GM19043 (cell line): ENCODE measurements around the gene SFXN3.

ENCODE experiments used
- ATAC-seq: cut with Tn5 transposase; IDR thresholded peaks from one replicate; pipeline ENCODE4 v1.9.1; 2021; ENCODE audit warnings: low read depth; ENCODE audit not compliant: unreplicated experiment

Gene SFXN3

DNA sequence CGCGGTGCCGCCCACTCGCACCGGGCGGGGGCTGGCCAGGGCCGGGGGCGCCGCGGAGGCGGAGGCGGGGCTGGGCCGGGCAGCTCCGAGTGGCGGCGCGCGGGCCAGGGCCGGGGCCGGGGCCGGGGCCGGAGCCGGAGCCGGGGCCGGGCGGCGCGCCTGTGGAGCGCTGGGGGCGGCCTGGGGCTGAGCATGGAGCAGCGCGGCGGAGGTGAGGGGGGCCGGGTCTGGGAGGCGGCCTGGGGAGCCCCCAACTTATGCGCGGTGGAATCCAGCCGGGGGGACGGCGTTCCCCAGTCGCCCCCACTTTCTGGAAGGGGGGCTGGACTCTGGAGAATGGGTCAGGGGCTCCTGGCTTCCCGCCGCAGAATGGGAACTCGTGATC is 31.3 kb upstream of the SFXN3 start, which contains the start of gene LZTS2:
Gene LZTS2, plus strand, starts transcription at position 67 of the 385 bp plus-strand sequence. CDS start 2,731 bp downstream, outside the sequence.
- no peak for ATAC-seq

DNA sequence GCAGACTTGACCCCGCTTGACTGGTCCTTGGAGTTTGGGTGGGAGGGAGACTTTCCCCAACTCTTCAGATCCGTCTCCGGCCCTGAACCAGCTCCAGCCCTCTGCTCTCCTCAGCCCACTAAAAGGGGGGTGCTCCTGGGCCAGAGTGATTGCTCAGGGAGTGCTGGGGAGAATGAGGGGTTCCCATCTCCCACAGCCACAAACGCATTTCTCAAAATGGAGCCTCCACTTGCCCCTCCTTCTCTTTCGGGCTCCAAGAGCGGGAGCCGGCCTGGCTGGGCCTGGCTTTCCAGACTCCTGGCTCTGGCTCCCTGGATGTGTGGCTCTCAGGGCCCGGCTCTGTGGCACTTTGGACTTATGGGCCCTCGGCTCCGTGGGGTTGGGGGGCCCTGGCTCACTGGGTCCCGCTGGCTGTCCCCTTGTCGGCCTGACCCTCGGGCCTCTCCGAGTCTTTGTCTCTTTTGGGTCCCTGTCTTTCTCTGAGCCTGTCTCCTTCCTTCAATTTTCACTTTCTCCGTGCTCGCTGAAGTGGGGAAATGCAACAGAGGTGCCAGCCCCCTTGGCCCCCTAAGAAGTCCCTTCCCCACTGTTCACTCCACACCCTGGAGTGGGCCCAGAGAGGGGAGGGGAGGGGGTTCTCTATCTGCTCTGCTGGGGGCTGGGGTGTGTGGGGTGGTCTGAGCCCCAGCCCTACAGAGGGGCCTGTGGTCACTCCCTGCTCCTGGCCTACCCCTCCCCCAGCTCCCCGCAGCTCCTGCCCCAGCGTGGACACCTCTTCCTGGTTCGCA is 30.7 kb upstream of the SFXN3 start:
- ATAC-seq = no peak

- ATAC-seq = no peak
Observed at GRCh38 chr10:101000915-101001658, 29.9 kb upstream of the SFXN3 start.

DNA sequence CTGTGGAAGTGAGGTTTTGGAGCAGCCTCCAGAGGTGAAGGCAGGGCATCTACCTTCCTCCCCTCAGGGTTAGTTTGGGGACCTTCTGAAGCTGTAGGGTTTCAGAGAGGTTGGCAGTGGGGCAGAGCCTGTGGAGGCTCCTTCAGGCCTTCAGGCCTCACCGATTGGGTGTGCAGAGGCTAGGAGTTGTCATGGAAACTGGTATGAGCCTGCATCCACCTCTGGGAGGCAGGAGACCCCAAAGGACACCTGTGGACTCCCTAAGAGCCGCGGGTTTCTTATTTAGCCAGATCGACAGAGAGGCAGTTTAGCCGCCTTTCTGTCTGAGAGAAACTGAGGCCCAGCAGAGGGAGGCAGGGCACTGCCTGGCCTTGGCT is 29.4 kb upstream of the SFXN3 start:
- no peak for ATAC-seq

GRCh38 chr10:101002456-101002855 is 28.6 kb upstream of the SFXN3 start:
- no peak for ATAC-seq

DNA sequence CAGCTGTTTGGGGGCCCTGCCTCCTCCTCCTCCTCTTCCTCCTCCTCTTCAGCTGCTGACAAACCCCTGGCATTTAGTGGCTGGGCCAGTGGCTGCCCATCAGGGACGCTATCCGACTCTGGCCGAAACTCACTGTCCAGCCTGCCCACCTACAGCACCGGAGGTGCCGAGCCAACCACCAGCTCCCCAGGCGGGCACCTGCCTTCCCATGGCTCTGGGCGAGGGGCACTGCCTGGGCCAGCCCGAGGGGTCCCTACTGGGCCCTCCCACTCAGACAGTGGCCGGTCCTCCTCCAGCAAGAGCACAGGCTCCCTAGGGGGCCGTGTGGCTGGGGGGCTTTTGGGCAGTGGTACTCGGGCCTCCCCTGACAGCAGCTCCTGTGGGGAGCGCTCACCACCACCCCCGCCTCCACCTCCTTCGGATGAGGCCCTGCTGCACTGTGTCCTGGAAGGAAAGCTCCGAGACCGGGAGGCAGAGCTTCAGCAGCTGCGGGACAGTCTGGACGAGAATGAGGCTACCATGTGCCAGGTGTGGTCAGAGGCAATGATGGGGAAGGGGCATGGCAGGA is 27.3 kb upstream of the SFXN3 start:
- ATAC-seq = no peak

GRCh38 chr10:101005361-101005760 is 25.7 kb upstream of the SFXN3 start:
- no peak for ATAC-seq

DNA sequence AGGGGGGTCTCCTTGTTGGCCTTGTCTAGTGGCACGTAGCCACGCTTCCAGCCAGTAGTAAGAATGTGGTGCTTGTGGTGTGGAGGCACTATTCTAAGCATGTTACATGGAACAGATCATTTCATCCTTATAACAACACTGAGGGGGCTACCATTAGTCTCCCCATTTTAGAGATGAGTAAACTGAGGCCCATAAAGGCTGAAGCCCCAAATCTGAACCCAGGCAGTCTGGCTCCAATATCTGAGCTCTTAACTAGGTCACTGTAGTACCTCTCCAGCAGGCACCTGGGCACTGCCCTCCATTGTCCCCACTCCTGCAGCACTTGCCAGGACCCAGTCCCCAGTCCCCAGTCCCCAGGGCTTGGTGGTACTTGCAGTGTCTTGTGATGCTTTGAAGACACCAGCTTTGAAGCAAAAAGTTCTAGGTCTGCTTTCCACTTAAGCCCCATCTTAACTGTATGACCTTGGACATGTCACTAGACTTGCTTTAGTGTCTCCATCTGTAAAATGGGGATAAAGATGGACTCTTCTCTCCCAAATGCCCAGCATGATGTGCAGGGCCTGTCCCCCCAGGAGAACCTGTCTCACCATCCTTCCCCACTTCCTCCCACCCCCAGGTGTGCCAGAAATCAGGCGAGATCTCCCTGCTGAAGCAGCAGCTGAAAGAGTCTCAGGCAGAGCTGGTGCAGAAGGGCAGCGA is 25.0 kb upstream of the SFXN3 start:
- no peak for ATAC-seq

DNA sequence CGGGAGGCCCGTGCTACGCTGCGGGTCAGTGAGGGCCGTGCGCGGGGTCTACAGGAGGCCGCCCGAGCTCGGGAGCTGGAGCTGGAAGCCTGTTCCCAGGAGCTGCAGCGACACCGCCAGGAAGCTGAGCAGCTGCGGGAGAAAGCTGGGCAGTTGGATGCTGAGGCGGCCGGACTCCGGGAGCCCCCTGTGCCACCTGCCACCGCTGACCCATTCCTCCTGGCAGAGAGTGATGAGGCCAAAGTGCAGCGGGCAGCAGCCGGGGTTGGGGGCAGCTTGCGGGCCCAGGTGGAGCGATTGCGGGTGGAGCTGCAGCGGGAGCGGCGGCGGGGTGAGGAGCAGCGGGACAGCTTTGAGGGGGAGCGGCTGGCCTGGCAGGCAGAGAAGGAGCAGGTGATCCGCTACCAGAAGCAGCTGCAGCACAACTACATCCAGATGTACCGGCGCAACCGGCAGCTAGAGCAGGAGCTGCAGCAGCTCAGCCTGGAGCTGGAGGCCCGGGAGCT is 24.4 kb upstream of the SFXN3 start:
- no peak for ATAC-seq

- no peak for ATAC-seq
Observed at GRCh38 chr10:101007099-101007711, 23.8 kb upstream of the SFXN3 start.

- ATAC-seq = no peak
Observed at GRCh38 chr10:101007915-101008822, 22.9 kb upstream of the SFXN3 start.

- ATAC-seq = no peak
Observed at GRCh38 chr10:101008823-101009423, 22.1 kb upstream of the SFXN3 start.

- no peak for ATAC-seq
Observed at GRCh38 chr10:101010329-101010728, 20.7 kb upstream of the SFXN3 start.

- ATAC-seq = no peak
Observed at GRCh38 chr10:101011517-101012423, 19.3 kb upstream of the SFXN3 start.

DNA sequence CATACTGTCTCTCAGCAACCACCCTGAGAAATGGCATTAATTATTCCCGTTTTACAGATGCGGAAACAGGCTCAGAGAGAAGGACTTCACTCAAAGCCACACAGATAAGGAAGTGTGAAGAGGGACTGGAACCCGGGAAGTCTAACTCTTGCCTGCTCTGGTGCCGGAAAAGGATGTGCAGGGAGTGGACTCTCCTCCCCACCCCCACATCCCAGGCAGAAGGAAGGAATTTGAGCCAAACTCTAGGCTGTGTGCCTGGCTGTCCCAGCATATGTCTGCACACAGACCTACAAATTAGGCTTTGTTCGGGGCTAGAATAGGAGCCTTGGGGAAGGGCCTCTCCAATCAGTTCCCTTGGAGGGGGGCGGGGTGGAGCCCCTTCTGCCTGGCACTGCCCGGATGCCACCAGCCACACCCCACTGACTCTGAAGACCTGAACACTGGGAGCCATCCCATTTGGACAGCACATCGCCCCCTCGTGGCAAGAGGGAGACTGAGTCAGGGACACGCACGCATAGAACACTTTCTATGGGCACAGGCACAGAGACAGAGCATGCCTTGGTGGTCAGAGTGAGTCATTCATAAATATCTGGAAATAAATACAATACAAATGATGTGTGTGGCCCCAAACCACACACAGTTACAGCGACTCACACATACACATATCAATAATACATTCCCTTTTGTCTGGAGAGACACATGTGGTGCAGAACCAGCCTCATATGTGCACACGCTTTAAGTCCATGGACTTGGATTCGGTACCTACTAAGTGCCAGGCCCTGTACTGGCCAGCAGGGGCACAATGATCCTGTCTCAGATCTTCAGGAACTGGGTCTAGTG is 18.3 kb upstream of the SFXN3 start:
- ATAC-seq = peak; percentile 61

DNA sequence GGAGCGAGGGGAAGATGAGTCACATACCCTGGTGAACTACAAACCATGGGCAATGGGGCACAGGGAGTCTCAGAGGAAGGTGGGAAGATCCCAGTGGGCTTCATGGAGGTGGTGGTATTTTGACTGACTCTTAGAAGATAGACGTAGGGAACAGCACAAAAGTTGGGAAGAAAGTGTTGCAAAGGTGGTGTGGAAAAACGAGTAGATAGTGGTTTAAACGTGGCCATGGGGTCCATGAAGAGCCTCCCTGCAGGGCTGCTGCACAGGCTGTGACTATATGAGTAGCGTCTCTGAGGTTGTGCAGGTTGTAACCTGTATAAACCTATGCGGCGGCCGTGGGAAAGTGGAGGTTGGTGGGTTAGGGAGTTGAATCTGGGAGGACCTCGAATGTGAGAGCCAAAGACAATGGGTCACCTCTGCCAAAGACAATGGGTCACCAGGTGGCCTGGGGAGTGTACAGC is 17.6 kb upstream of the SFXN3 start:
- ATAC-seq = no peak
